HepG2 (cell line): ENCODE measurements around the gene IFNAR2. TPM values are rescaled to one million over a fixed set of nuclear protein-coding genes. Genes with fewer than 3 reads are reported as not detected.
A peak's percentile ranks its signal among the peaks of the same experiment; 100 is the strongest.

Experiments used
- ARID5B ChIP-seq: IDR thresholded peaks from 2 replicates; pipeline ENCODE4 v1.4.0; 2020; ENCODE audit warnings: mild to moderate bottlenecking, missing genetic modification reagents
- ATRX ChIP-seq: sonication (generic); formaldehyde crosslinking; IDR thresholded peaks from 2 replicates; pipeline ENCODE4 v1.4.0; 2020; ENCODE audit warnings: missing genetic modification reagents, borderline replicate concordance
- CEBPG ChIP-seq: IDR thresholded peaks from 2 replicates; pipeline ENCODE4 v1.6.1; 2016
- ETV5 ChIP-seq: IDR thresholded peaks from 2 replicates; pipeline ENCODE4 v1.6.1; 2018; ENCODE audit warnings: missing biosample characterization, missing genetic modification reagents, inconsistent platforms, borderline replicate concordance
- KIAA2018 ChIP-seq: sonication (generic); formaldehyde crosslinking; IDR thresholded peaks from 2 replicates; pipeline ENCODE4 v1.5.0; 2020; ENCODE audit warnings: mild to moderate bottlenecking, missing genetic modification reagents, borderline replicate concordance
- MBD4 ChIP-seq: IDR thresholded peaks from 2 replicates; pipeline ENCODE4 v1.6.1; 2012; ENCODE audit warnings: low read length, inconsistent platforms, borderline replicate concordance
- NBN ChIP-seq: fragments of 450-650 bp; conservative IDR thresholded peaks from 2 replicates; pipeline ENCODE4 v1.6.1; 2017
- NFKB2 ChIP-seq: sonication (generic); formaldehyde crosslinking; IDR thresholded peaks from 2 replicates; pipeline ENCODE4 v1.4.0; 2020; ENCODE audit warnings: missing genetic modification reagents, borderline replicate concordance
- SAFB2 ChIP-seq: sonication (generic); formaldehyde crosslinking; IDR thresholded peaks from 2 replicates; pipeline ENCODE4 v1.5.1; 2020; ENCODE audit warnings: missing genetic modification reagents, low read depth, mild to moderate bottlenecking, borderline replicate concordance
- TFDP2 ChIP-seq: sonication (generic); formaldehyde crosslinking; IDR thresholded peaks from 2 replicates; pipeline ENCODE4 v1.4.0; 2020; ENCODE audit warnings: missing genetic modification reagents
- ZNF562 ChIP-seq: sonication (generic); formaldehyde crosslinking; IDR thresholded peaks from 2 replicates; pipeline ENCODE4 v1.8.0; 2022; ENCODE audit warnings: missing genetic modification reagents, borderline replicate concordance
- ZNF605 ChIP-seq: sonication (generic); formaldehyde crosslinking; IDR thresholded peaks from 2 replicates; pipeline ENCODE4 v1.8.0; 2022; ENCODE audit warnings: mild to moderate bottlenecking, missing genetic modification reagents
- ZNF709 ChIP-seq: sonication (generic); formaldehyde crosslinking; IDR thresholded peaks from 2 replicates; pipeline ENCODE4 v1.5.0; 2020; ENCODE audit warnings: mild to moderate bottlenecking, missing genetic modification reagents
- ZNF891 ChIP-seq: sonication (generic); formaldehyde crosslinking; IDR thresholded peaks from 2 replicates; pipeline ENCODE4 v1.5.0; 2020; ENCODE audit warnings: mild to moderate bottlenecking, missing genetic modification reagents
- ZSCAN12 ChIP-seq: sonication (generic); formaldehyde crosslinking; IDR thresholded peaks from 2 replicates; pipeline ENCODE4 v1.9.0; 2021; ENCODE audit warnings: mild to moderate bottlenecking, missing genetic modification reagents
- polyA plus RNA-seq, 8 experiments: library from polyadenylated mRNA; depleted of rRNA in 3 of 8; stranded (reverse) in 7 of 8; unstranded in 1 of 8; fragments of >200 nt; fragmentation: Illumina TruSeq in 4 of 8; extraction: Trizol in 4 of 8; gene quantifications; 2 replicates each; pipeline versions ENCODE4 v1.2.1 to v1.2.3, GENCODE V29; 2011 to 2016; ENCODE audit warnings: low read depth in 4 of 8, missing spikeins in 1 of 8, mixed read lengths in 1 of 8; ENCODE audit not compliant: insufficient read depth in 1 of 8
- total RNA-seq, 5 experiments: library from RNA; depleted of rRNA; stranded (reverse); fragments of >200 nt; fragmentation: Illumina TruSeq; extraction: Trizol; gene quantifications; 2 replicates each; pipeline ENCODE4 v1.2.3, GENCODE V29; 2016; ENCODE audit warnings: low read depth in 1 of 5

The IFNAR2 gene
- total and polyA plus RNA-seq, 2 of the 13 experiments (the other 11 are each of a cell fraction or from before 2014, with no cell fraction given), result 5.1 to 24.1 TPM

GRCh38 chr21:33266050-33266788, 36.5 kb downstream of the IFNAR2 start, which contains the start of gene IL10RB (continued):
- TF ChIP-seq MBD4, result no peak
- TF ChIP-seq ZNF709, result 0 out of 2 replicates have a peak, but pooled peaks have one; percentile 25
- peak; percentile 45; the same call in 1 of the 2 replicates for TF ChIP-seq ARID5B (CRISPR knock-in tag)
- no peak for TF ChIP-seq ZSCAN12 (CRISPR knock-in tag)
- peak; percentile 83; the same call in 1 of the 2 replicates for TF ChIP-seq SAFB2 (CRISPR knock-in tag)
- TF ChIP-seq NBN, result no peak
- no peak for TF ChIP-seq ZNF891 (CRISPR knock-in tag)
- TF ChIP-seq TFDP2 (CRISPR knock-in tag), result no peak
- TF ChIP-seq ZNF605 (CRISPR knock-in tag), result no peak
- no peak for TF ChIP-seq ATRX
- no peak for TF ChIP-seq NFKB2
- no peak for TF ChIP-seq CEBPG (CRISPR knock-in tag)
- 0 out of 2 replicates have a peak, but pooled peaks have one; percentile 35 for TF ChIP-seq ETV5 (CRISPR knock-in tag)
- no peak for TF ChIP-seq KIAA2018 (CRISPR knock-in tag)
- no peak for TF ChIP-seq ZNF562 (CRISPR knock-in tag)
